Kasumi-1 (cell line): Measurements from ENCODE around the gene PAFAH1B1.

Source experiments
- DNase-seq, 2 experiments: peaks; one replicate each; lab custom pipeline; 2025; lab: John Stamatoyannopoulos, UW

Gene PAFAH1B1

GRCh38 chr17:2722611-2723010 lies 129.2 kb downstream of the PAFAH1B1 start:
- no peak for DNase-seq

GRCh38 chr17:2723505-2723996 lies 130.1 kb downstream of the PAFAH1B1 start:
- DNase-seq, result no peak

- no peak for DNase-seq
These were observed 130.7 kb downstream of the PAFAH1B1 start for GRCh38 chr17:2723997-2724783.

- DNase-seq, result no peak
These were observed 131.3 kb downstream of the PAFAH1B1 start for GRCh38 chr17:2724784-2725164.

GRCh38 chr17:2730764-2731353 lies 137.4 kb downstream of the PAFAH1B1 start:
- no peak for DNase-seq

GRCh38 chr17:2731807-2732206 lies 138.4 kb downstream of the PAFAH1B1 start:
- DNase-seq, result no peak

- no peak for DNase-seq
These were observed 141.5 kb downstream of the PAFAH1B1 start for GRCh38 chr17:2734939-2735338.
